ENCODE results near the gene AKTIP. TPM values are rescaled to one million over a fixed set of nuclear protein-coding genes. Genes with fewer than 3 reads are reported as not detected.

The AKTIP gene
- total RNA-seq, 1 experiment from 2014 or later = 26.1 TPM

DNA sequence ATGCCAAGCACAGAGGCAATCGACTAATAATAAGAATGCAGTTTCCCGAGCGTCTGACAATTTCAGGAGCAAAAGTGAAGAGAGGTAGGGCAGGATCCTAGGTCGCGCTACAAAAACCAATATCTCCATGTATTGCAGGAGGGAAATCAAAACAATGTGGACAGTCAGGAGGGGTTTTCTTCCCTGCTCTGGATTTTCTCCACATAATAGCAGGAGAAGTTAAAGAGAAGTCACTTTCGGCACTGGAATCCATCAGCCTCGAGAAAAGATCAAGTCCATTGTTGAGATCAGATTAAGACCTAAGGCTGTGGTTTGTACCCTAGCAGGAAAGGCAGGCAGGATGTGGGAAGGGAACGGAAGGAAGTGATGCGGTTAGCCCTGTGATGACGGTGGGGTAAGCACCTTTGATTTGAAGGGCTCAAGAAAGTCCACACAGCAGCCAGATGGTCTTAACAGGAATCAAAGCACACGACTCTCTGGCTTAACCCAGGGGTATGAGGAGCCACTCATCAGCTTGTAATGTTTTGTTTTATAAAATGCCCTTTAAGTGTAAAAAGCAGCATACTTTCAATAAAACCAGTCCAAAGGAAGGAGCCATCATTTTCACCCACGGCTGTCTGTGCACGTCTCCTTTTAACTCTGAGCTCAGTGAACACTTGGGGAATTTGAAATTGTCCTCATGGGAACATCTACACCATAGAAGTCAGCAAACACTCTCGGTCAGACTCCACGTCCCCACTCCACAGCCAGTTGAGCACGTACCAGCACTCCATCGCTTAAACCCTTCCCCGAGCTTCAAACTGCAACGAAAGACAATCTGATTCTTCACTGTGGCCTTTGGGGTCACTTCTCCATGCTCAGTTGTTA is 15.8 kb upstream of the AKTIP start:
- no peaks in the 10 kb centered on the region for H3K36me3 ChIP-seq (ENCODE audit: control insufficient read depth, insufficient read depth, low read length)
- in situ Hi-C loops (cut with HindIII; ENCODE audit: low pct_unique_long_range_greater_than_20kb, low sequenced_read_pairs) (no loop called here), intact Hi-C loops (cut with micrococcal nuclease; ENCODE audit: unreplicated experiment) (no loop called here)
- BruUV-seq (replicated peaks) = no TSS peak
- ChIA-PET CTCF (no interaction called here), POLR2A (no interaction called here)
- no peaks in the 10 kb centered on the region for H3K27me3 ChIP-seq (ENCODE audit: control insufficient read depth, insufficient read depth, low read length)
- no peaks in the 10 kb centered on the region for H3K4me1 ChIP-seq (ENCODE audit: control insufficient read depth, insufficient read depth, low read length)
- no peak overlapping the region for H3K27ac ChIP-seq (ENCODE audit: low read length)
- no peaks in the 10 kb centered on the region for H3K9me3 ChIP-seq (ENCODE audit: control insufficient read depth, insufficient read depth, low read depth, low read length)
- H3K4me3 ChIP-seq (ENCODE audit: low read depth in 2 of 2, low read length in 2 of 2) = no peak overlapping the region
- DNase-seq (ENCODE audit: low read depth, low spot score) (no peak), ATAC-seq (no peak)
- TF ChIP-seq CTCF (IDR thresholded peaks at IDR 0.05) (no peak), POLR2AphosphoS5 (IDR thresholded peaks at IDR 0.05; ENCODE audit: low read depth, low read length) (no peak), SIN3A (IDR thresholded peaks at IDR 0.05; ENCODE audit: borderline replicate concordance, insufficient read depth, low read depth, low read length) (no peak)

DNA sequence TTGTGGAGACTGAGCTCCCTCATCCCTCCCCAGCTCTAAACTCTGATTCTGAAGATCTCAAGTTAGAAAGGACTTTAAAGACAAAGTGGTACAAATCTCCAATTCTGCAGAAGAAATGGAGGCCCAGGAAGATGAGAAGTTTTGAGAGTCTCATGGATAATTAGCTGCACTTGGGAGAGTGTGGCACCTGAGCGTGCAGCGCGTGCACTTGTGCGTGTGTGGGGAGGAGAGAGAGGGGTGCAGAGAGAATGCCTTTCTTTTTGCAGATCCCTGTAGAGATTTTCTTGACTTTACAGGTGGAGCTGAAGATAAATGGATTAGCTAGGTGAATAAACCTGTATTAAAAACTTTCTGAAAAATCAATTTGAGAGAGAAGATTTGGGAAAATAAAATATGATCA is 14.8 kb upstream of the AKTIP start:
- no TSS peak for BruUV-seq (replicated peaks)
- in situ Hi-C loops (cut with HindIII; ENCODE audit: low pct_unique_long_range_greater_than_20kb, low sequenced_read_pairs) = no loop called here
- CTCF ChIA-PET = no interaction called here

More for the DNA sequence above, 14.8 kb upstream of the AKTIP start:
- ATAC-seq (no peak), DNase-seq (ENCODE audit: low read depth, low spot score) (no peak)
- Histone ChIP-seq H3K36me3 (ENCODE audit: control insufficient read depth, insufficient read depth, low read length) (no peaks in the 10 kb centered on the region), H3K9me3 (ENCODE audit: control insufficient read depth, insufficient read depth, low read depth, low read length) (no peaks in the 10 kb centered on the region), H3K4me3 (ENCODE audit: low read depth in 2 of 2, low read length in 2 of 2) (no peak overlapping the region), H3K4me1 (ENCODE audit: control insufficient read depth, insufficient read depth, low read length) (no peaks in the 10 kb centered on the region), H3K27ac (ENCODE audit: low read length) (no peak overlapping the region), H3K27me3 (ENCODE audit: control insufficient read depth, insufficient read depth, low read length) (no peaks in the 10 kb centered on the region)
- POLR2A ChIA-PET = no interaction called here
- intact Hi-C loops (cut with micrococcal nuclease; ENCODE audit: unreplicated experiment) = no loop called here
- TF ChIP-seq SIN3A (IDR thresholded peaks at IDR 0.05; ENCODE audit: borderline replicate concordance, insufficient read depth, low read depth, low read length) (no peak), TCF7L2 (IDR thresholded peaks at IDR 0.05; ENCODE audit: low read depth, low read length) (no peak), CTCF (IDR thresholded peaks at IDR 0.05) (no peak), POLR2AphosphoS5 (IDR thresholded peaks at IDR 0.05; ENCODE audit: low read depth, low read length) (no peak)
- TF ChIP-seq, protein P1, sequence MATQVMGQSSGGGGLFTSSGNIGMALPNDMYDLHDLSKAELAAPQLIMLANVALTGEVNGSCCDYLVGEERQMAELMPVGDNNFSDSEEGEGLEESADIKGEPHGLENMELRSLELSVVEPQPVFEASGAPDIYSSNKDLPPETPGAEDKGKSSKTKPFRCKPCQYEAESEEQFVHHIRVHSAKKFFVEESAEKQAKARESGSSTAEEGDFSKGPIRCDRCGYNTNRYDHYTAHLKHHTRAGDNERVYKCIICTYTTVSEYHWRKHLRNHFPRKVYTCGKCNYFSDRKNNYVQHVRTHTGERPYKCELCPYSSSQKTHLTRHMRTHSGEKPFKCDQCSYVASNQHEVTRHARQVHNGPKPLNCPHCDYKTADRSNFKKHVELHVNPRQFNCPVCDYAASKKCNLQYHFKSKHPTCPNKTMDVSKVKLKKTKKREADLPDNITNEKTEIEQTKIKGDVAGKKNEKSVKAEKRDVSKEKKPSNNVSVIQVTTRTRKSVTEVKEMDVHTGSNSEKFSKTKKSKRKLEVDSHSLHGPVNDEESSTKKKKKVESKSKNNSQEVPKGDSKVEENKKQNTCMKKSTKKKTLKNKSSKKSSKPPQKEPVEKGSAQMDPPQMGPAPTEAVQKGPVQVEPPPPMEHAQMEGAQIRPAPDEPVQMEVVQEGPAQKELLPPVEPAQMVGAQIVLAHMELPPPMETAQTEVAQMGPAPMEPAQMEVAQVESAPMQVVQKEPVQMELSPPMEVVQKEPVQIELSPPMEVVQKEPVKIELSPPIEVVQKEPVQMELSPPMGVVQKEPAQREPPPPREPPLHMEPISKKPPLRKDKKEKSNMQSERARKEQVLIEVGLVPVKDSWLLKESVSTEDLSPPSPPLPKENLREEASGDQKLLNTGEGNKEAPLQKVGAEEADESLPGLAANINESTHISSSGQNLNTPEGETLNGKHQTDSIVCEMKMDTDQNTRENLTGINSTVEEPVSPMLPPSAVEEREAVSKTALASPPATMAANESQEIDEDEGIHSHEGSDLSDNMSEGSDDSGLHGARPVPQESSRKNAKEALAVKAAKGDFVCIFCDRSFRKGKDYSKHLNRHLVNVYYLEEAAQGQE (IDR thresholded peaks at IDR 0.05; ENCODE audit: insufficient read depth in 1 of 2, low read depth in 2 of 2, low read length in 1 of 2) = no peak

All from Panc1 (cell line).